Measurements from ENCODE around the gene MAGEA9.
"Not testable (repeated sequence)": the region's sequence is repeated elsewhere in the genome, so short reads cannot be mapped to it uniquely, and the experiment has no call there.

The MAGEA9 gene

GRCh38 chrX:149830192-149830873 is 48.6 kb downstream of the MAGEA9 start:
- Mint-ChIP-seq H3K27me3 (peaks cover 0 to under 1% of the 10 kb centered on the region in 2 donors), H3K4me3 (peak overlapping the region; percentile 64 to 72), H3K36me3 (ENCODE audit: insufficient read depth) (peaks cover 7% of the 10 kb centered on the region), H3K27ac (peak overlapping the region; percentile 90 to 97), H3K9me3 (no peaks in the 10 kb centered on the region), H3K4me1 (ENCODE audit: low read depth in 2 of 2) (peaks cover 29 to 34% of the 10 kb centered on the region in 2 donors)
- DNase-seq = peak in 2 of 3 experiments; percentile 36 to 39
- peak; percentile 84 for ATAC-seq (replicated peaks)

- ATAC-seq (replicated peaks) = no peak
Measured at GRCh38 chrX:149831473-149831872, 49.7 kb downstream of the MAGEA9 start.

GRCh38 chrX:149836728-149837127 is 55.0 kb downstream of the MAGEA9 start:
- ATAC-seq (replicated peaks); H3K36me3 Mint-ChIP-seq (ENCODE audit: insufficient read depth): not testable (repeated sequence)

More at GRCh38 chrX:149831473-149831872, 49.7 kb downstream of the MAGEA9 start:
- Mint-ChIP-seq H3K4me3 (no peak overlapping the region), H3K4me1 (ENCODE audit: low read depth in 2 of 2) (peaks cover 24 to 30% of the 10 kb centered on the region in 2 donors), H3K27ac (no peak overlapping the region), H3K9me3 (no peaks in the 10 kb centered on the region), H3K27me3 (no peaks in the 10 kb centered on the region), H3K36me3 (ENCODE audit: insufficient read depth) (peaks cover 7% of the 10 kb centered on the region)
- no peak for DNase-seq

GRCh38 chrX:149837167-149837566 is 55.4 kb downstream of the MAGEA9 start:
- Mint-ChIP-seq H3K9me3 (no peaks in the 10 kb centered on the region), H3K4me1 (ENCODE audit: low read depth in 2 of 2) (no peaks in the 10 kb centered on the region), H3K4me3 (no peak overlapping the region), H3K27ac (no peak overlapping the region), H3K36me3 (ENCODE audit: insufficient read depth) (no peaks in the 10 kb centered on the region), H3K27me3 (no peaks in the 10 kb centered on the region)
- ATAC-seq (replicated peaks) (no peak), DNase-seq (no peak)

More at GRCh38 chrX:149836728-149837127, 55.0 kb downstream of the MAGEA9 start:
- peak overlapping the region in 1 of 2 donors; percentile 63 for H3K27ac Mint-ChIP-seq
- not testable (repeated sequence) for H3K4me1 Mint-ChIP-seq (ENCODE audit: low read depth in 2 of 2); DNase-seq; H3K27me3 Mint-ChIP-seq; H3K9me3 Mint-ChIP-seq; H3K4me3 Mint-ChIP-seq

Data from effector memory CD8-positive, alpha-beta T cell (primary cell).